HL-60/S4 treated with retinoic acid at 250 ng/mL for 4 days and 3 days (cell line): ENCODE measurements around the gene CRYGB.
"Not testable (repeated sequence)": the region's sequence is repeated elsewhere in the genome, so short reads cannot be mapped to it uniquely, and the experiment has no call there.

Experiments used
- in situ Hi-C: fragments of 300-500 bp; cut with MboI; formaldehyde crosslinking; loops from 2 replicates; pipeline ENCODE4 v1.7.0; 2022; ENCODE audit warnings: low sequenced_read_pairs

CRYGB gene

GRCh38 chr2:208118918-208119317 lies 27.0 kb downstream of the CRYGB start:
- in situ Hi-C loops: no loop called here

- in situ Hi-C loops: not testable (repeated sequence)
Observed at GRCh38 chr2:208117390-208117789, 28.6 kb downstream of the CRYGB start.

GRCh38 chr2:208112969-208113368 lies 33.0 kb downstream of the CRYGB start:
- in situ Hi-C loops: no loop called here

- in situ Hi-C loops: not testable (repeated sequence)
Observed at GRCh38 chr2:208112273-208112745, 33.6 kb downstream of the CRYGB start.

- in situ Hi-C loops: no loop called here
Observed at GRCh38 chr2:208103616-208104015, 42.3 kb downstream of the CRYGB start.

GRCh38 chr2:208101716-208102631 lies 44.0 kb downstream of the CRYGB start:
- in situ Hi-C loops: no loop called here

- in situ Hi-C loops: no loop called here
Observed at GRCh38 chr2:208099682-208100470, 46.1 kb downstream of the CRYGB start.

- in situ Hi-C loops: not testable (repeated sequence)
Observed at GRCh38 chr2:208098701-208099100, 47.3 kb downstream of the CRYGB start.

- in situ Hi-C loops: no loop called here
Observed at GRCh38 chr2:208098267-208098666, 47.7 kb downstream of the CRYGB start.

GRCh38 chr2:208097801-208098200 lies 48.2 kb downstream of the CRYGB start:
- in situ Hi-C loops: no loop called here

- in situ Hi-C loops: no loop called here
Observed at GRCh38 chr2:208097313-208097712, 48.6 kb downstream of the CRYGB start.

- in situ Hi-C loops: no loop called here
Observed at GRCh38 chr2:208096080-208096479, 49.9 kb downstream of the CRYGB start.

GRCh38 chr2:208093128-208093527 lies 52.8 kb downstream of the CRYGB start:
- in situ Hi-C loops: no loop called here
